A673 (cell line): Measurements from ENCODE around the gene LMAN1.

Experiments used
- CTCF ChIP-seq: fragments of 300-800, 200-600 bp; sonication (generic); conservative IDR thresholded peaks from 2 replicates; pipeline ENCODE4 v1.5.1; 2017; ENCODE audit warnings: low read depth, mild to moderate bottlenecking, antibody characterized with exemption, low read length, moderate library complexity, mixed read lengths
- EZH2 ChIP-seq: fragments of 200-600 bp; sonication (generic); IDR thresholded peaks from 2 replicates; pipeline ENCODE4 v1.6.1; 2017; ENCODE audit warnings: borderline replicate concordance, low read depth, mild to moderate bottlenecking, mixed read lengths, antibody characterized with exemption, low read length; ENCODE audit not compliant: poor library complexity, severe bottlenecking

GRCh38 chr18:59386909-59387686 lies 28.0 kb upstream of the LMAN1 start:
- no peak for TF ChIP-seq CTCF
- TF ChIP-seq EZH2 = no peak
